GM21381 (cell line): Measurements from ENCODE around the gene KCNN3.

ENCODE experiments used
- ATAC-seq: cut with Tn5 transposase; IDR thresholded peaks from one replicate; pipeline ENCODE4 v1.9.1; 2021; ENCODE audit warnings: mild to moderate bottlenecking, moderate library complexity; ENCODE audit not compliant: unreplicated experiment

KCNN3 gene

DNA sequence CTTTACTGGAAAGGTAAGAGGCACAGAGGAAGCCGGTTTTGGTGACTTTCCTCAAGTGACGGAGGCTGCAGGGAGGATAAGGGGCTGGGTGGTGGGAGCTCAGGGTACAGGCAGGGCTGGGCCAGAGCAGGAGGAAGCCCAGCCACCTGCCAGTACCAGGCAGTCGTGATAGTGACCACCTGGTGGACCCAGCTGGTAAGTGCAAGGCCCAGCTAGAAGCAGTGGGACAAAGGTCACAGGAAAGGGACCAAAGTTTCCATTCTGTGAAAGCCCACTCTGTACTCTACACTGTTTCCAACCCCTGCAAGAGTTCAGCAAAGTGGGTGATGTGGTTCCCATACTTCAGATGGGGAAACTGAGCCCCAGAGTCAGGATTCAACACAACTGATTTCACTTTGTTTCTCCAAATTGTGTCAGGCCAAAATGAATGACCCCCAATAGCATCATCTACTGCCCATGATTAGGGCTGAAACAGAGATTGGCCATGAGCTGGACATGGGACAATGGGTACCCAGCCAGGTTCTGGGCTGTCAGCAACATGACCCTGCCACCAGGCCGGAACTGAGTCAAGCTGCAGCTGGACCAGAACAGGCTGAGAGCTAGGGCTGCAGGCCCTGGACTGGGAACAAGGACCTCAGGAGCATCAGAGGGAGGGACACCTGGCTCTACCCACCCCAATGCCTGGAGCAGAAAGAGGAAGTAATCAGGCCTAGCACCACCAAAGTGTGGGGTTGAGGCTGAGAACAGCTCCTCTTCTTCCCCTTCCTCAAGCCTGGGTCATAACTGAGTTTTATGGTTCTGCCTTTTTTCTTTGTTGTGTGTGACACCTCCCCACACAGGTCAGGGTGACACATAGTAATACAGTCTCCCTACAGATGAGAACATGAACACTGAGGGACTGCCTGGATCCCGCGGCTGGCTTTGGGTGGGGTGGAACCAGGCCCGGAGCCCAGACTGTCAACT is 50.2 kb downstream of the KCNN3 start:
- no peak for ATAC-seq

DNA sequence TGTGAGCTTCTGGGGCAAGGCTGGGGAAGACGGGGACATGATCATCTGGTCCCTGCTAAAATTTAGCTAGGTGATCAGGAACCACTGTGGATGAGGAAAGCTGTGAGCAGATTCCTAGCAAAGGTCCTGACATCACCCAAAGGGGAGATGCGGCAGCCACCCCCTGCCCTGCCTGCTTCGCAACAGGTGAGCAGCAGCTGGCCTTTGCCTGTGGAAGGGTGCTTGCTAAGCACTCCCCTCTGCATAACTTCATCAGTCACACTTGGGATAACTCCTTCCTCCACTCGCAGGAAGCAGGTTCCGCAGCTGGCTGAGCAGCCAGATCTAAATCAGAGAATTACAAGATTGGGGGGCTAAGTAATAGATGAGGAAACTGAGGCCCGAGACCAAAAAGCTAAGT is 51.2 kb downstream of the KCNN3 start:
- ATAC-seq: no peak

DNA sequence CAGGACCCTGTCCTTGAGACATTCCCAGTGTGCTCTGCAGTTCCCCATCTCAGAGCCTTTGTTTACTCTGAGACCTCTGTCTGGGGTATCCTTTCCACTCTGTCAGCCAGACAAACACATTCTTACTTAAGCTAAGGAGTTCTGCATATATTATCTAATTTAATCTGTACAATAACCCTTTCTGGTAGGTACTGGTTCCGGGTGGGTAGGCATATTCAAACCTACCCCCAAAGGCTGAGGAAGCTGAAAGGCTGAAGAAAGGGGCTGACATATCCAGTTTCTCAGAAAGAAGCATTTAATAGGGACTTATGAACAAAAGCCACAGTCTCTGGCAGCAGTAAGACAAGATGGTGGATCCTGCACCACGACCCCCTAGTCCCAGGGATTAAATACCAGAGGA is 53.1 kb downstream of the KCNN3 start:
- ATAC-seq: no peak

- no peak for ATAC-seq
These were observed 53.7 kb downstream of the KCNN3 start for GRCh38 chr1:154816369-154816768.

DNA sequence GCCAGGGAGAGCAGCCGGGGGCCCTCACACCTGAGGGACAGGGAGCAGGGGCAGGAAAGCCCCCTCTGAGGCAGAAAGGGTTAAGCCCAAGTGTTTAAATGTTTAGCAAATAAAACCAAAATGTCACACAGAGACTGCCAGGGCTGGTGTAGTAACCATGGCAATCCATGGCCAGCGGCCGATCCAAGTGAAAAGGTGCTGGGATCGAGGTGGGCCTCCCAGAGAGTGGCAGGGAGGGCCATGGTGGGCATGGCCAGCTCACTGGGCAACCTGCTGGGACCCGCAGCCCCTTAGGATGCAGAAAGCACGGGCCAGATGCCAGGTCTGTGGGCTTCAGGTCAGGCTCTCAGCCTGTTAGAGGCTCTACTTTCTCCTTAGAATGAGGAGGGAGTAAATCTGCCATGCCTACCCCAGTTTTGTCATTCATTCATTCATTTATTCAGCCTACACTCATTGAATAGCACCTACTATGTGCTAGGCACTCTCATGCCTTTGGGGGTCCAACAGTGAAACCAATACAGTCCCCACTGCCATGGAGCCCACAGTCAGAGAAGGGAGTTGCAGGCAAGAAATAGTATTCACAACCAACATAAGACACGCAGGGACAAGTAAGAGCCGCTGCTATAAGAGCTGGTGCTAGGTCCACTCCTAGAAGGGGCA is 56.1 kb downstream of the KCNN3 start:
- no peak for ATAC-seq

DNA sequence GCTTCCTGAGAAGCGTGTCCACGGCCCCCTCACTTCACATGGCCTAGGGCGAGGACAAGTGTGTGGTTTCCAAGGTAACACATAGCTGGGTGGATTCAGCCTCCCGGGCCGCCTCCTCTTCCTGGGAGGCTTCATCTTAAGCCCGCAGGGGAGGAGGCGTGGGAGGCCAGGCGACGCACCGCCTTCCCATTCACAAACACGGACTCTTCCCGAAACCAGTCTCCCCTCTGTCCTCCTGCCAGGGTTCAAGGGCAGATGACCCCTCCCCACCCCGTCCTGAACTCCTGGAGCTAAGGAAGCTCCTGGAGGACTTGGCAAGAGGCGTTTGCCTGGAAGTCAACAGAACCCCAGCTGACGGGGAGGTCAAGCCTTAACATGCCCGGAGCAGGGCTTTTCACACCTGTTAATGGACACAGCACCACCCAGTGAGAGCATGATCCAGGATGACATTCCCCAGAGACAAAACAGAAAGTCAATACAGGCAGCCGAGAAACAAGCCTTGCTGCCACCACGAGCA is 56.7 kb downstream of the KCNN3 start:
- ATAC-seq: no peak

DNA sequence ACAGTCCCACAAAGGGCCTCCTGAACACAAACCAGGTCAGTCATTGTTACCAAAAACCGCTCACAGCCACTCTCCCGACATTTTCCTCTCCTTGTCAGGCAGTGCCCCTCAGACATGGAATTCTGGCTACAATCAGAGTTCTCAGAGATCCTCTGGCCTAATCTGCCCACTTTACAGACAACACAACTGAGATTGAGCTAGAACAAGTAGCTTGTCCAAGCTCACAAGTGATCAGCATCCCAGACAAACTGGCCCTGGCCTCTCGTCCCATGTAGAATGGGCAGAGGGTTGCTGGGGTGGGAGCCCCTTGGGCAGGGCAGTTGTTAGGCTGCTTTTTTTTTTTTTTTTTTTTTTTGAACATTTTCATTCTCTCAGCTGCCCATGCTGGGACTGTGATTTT is 57.2 kb downstream of the KCNN3 start:
- ATAC-seq: no peak

GRCh38 chr1:154810571-154810970 is 59.5 kb downstream of the KCNN3 start:
- no peak for ATAC-seq

GRCh38 chr1:154809436-154810413 is 60.4 kb downstream of the KCNN3 start:
- ATAC-seq: no peak

- ATAC-seq: peak; percentile 40
These were observed 61.2 kb downstream of the KCNN3 start for GRCh38 chr1:154808909-154809262.

DNA sequence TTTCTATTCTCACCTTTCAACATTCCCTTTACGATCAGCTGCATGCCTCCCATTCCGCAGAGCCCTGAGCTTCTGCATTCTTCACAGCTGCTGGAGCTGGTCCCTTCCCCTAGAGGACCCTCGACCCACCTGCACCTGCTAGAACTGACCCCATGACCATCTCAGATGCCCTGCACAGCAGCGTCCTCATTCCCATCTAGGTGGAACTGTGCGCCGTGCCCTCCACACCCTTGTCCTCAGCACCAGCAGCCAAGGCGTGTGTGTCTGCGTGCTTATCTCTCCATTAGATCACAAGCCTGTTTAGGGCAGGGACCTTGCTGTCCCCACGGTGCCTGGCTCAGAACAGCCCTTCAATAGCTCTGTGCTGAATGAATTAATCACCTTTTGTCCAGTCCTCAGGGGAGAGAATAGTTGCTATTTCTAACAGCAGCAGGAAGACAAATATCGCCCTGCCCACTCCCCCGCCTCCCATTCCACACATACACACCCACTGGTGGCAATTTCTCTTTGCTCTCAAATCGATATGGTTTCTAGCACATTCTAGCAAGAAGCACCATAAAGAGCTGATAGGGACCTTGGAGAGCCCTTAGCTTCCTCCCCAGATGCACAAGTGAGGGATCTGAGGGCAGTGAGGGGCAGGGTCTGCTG is 61.7 kb downstream of the KCNN3 start:
- ATAC-seq: no peak

DNA sequence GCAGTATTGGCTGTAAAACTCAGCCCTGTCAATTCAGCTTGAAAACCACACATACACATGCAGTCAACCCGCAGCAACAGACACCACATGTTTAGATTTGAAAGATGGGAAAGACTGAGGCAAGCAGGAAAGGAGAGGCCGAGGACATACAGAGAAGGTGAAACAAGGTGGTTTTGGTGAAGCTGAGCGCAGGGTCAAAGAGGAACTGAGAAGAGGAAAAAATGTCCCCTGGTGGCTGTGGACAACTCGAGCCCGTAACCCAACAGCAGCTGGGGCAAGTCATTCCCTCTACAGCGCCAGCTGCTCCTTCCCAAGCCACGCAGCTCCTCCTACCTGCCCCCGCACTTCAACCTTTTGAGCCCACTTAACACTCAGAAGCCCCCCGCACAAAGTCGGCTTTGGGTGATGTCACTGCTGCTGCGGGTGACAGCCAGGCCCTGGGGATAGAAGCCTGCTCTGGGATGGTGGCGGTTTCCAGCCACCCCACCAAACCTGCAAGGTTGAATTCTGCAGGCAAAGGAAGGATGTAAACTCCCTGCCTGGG is 63.0 kb downstream of the KCNN3 start:
- peak; percentile 65 for ATAC-seq

DNA sequence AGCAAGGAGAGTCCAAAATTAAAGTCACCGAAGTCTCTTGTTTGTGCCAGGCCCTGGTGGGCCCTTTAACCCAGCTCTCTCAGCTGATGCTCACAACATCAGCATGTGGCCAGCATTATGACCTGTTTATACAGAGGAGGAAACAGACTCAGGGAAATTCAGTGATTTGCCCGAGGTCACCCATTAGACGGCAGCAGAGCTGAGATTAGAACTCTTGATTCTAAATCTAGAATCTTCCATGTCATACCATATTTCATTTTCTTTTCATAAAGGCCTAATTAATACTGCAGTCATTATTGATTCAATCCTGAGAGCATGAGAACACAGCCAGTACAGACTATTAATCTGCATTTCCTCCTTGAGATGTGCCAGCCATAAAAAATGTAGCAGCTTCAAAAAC is 63.7 kb downstream of the KCNN3 start:
- no peak for ATAC-seq

- no peak for ATAC-seq
These were observed 66.8 kb downstream of the KCNN3 start for GRCh38 chr1:154802982-154803920.

DNA sequence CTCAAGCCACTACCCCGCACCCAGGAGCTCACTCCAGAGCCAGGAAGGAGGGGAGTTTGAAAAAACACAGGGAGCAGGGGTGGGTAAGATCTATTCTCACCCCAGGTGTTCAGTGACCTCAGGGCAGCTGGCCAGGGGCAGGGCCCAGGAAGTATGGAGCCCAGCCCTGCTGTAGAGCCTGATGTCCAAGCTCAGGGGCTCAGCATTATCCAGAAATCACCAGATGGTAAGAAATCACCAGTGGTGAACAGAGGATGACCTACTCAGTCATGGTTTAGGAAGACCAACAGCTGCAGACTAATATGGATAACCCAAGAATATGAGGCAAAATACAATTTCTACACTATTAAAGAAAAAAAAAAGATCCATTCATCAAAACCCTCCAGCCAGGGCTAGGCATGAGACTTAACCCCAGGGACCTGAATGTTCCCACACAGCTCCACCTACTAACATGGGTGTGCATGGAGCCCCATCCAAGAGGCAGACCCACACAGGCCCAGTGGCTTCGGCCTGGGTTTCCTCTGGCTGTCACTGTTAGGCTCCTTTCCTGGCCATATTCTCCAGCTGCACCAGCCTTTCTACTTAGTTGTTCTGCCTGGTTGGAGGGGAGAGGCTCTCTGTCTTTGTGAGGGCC is 67.6 kb downstream of the KCNN3 start:
- no peak for ATAC-seq

DNA sequence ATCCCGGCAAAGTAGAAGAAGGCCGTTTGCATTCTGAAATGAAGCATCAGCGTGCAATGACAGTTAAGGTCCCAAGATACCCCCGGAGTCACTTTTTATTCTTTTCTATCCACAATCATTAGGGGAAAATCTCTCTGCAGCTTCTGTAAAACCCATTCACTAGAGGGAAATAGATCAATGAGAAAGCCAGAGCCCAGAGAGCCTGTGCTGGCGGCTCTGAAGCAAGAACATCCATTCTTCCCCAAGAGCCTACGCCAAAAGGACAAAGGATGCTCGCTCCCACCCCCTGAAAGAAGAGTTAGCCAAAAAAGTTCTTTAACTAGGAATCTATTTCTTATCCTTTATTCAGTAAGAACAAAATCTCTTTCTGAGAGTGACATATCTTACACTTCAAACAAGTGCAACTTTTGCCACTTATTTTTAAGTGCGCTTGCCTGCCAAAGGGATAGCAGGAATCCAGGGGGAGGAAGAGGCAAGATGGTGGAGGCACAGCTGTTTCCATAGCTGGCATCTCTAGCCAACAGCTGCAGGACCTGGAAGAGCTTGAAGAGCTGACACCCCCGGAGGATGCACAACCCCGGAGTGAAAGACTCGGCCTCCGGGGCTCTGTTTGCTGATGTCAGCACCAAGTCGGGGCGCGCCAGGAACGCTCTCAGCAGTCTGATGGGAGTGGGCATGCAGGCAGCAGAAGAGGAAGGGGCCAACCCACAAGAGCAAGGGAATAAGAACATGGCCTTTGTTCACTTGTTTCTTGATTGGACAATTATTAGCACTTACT is 68.7 kb downstream of the KCNN3 start:
- no peak for ATAC-seq

GRCh38 chr1:154799188-154799587 is 70.9 kb downstream of the KCNN3 start:
- no peak for ATAC-seq

- ATAC-seq: no peak
These were observed 71.4 kb downstream of the KCNN3 start for GRCh38 chr1:154798645-154799044.
